ENCODE data around the gene C7. TPM values are rescaled to one million over a fixed set of nuclear protein-coding genes. Genes with fewer than 3 reads are reported as not detected.

Gene C7
- total and polyA plus RNA-seq, 2 experiments from 2014 or later: 0.05 to 0.07 TPM

DNA sequence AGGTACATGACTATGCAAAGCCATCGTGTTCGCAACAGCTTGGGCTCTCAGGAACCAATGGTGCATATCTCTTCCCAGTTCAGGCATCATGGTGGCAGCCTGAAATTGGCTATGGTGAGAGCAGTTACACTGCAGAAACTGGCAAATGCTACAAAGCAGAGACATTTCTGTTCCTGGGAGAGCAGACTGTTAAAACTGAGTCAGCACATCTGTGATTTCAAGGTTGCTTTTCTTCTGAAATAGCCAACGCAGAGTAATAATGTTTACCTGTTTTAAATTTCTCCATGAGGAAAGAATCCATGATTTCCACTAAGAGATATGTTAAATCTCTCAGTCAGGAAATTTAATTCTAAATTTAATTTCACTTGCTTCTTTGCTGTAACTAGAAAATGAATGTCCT, 47.8 kb downstream of the C7 start:
- H3K36me3 Mint-ChIP-seq (ENCODE audit: low read depth): 0 out of 3 replicates have a peak, but pooled peaks cover 9% of the 10 kb centered on the region
- DNase-seq (ENCODE audit: low spot score) (no peak), ATAC-seq (no peak)
- H3K27me3 Mint-ChIP-seq (ENCODE audit: insufficient read depth, low read depth, poor library complexity): no peaks in the 10 kb centered on the region
- Histone ChIP-seq H3K27me3 (ENCODE audit: insufficient read depth) (no peaks in the 10 kb centered on the region), H4K20me1 (replicated peaks; ENCODE audit: insufficient read depth) (no peaks in the 10 kb centered on the region), H3K9me2 (ENCODE audit: insufficient read depth) (no peaks in the 10 kb centered on the region), H3K4me3 (no peak overlapping the region), H3K4me2 (no peak overlapping the region), H3K27ac (ENCODE audit: low read depth) (no peak overlapping the region), H3K79me2 (replicated peaks; ENCODE audit: insufficient read depth) (no peaks in the 10 kb centered on the region), H2AFZ (no peak overlapping the region), H3K4me1 (ENCODE audit: insufficient read depth) (no peaks in the 10 kb centered on the region), H3K36me3 (ENCODE audit: insufficient read depth) (no peaks in the 10 kb centered on the region), H3F3A (replicated peaks; ENCODE audit: low read depth) (no peaks in the 10 kb centered on the region)
- TF ChIP-seq EZH2 (IDR thresholded peaks at IDR 0.05; ENCODE audit: low read depth, unreplicated experiment): no peak
- TF ChIP-seq, protein P1, sequence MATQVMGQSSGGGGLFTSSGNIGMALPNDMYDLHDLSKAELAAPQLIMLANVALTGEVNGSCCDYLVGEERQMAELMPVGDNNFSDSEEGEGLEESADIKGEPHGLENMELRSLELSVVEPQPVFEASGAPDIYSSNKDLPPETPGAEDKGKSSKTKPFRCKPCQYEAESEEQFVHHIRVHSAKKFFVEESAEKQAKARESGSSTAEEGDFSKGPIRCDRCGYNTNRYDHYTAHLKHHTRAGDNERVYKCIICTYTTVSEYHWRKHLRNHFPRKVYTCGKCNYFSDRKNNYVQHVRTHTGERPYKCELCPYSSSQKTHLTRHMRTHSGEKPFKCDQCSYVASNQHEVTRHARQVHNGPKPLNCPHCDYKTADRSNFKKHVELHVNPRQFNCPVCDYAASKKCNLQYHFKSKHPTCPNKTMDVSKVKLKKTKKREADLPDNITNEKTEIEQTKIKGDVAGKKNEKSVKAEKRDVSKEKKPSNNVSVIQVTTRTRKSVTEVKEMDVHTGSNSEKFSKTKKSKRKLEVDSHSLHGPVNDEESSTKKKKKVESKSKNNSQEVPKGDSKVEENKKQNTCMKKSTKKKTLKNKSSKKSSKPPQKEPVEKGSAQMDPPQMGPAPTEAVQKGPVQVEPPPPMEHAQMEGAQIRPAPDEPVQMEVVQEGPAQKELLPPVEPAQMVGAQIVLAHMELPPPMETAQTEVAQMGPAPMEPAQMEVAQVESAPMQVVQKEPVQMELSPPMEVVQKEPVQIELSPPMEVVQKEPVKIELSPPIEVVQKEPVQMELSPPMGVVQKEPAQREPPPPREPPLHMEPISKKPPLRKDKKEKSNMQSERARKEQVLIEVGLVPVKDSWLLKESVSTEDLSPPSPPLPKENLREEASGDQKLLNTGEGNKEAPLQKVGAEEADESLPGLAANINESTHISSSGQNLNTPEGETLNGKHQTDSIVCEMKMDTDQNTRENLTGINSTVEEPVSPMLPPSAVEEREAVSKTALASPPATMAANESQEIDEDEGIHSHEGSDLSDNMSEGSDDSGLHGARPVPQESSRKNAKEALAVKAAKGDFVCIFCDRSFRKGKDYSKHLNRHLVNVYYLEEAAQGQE (IDR thresholded peaks at IDR 0.05; ENCODE audit: unreplicated experiment): no peak
- no peak for TF ChIP-seq EZH2phosphoT487 (IDR thresholded peaks at IDR 0.05; ENCODE audit: unreplicated experiment)
- no peak for TF ChIP-seq NANOG (IDR thresholded peaks at IDR 0.05; ENCODE audit: borderline replicate concordance)
- no peak for TF ChIP-seq ZNF114 (CRISPR knock-in tag; IDR thresholded peaks at IDR 0.05)
- peaks cover 18% of the 10 kb centered on the region for H3K9me3 Mint-ChIP-seq
- peaks cover 4% of the 10 kb centered on the region; the same call in 1 of the 3 replicates for H3K4me1 Mint-ChIP-seq
- no peak overlapping the region for H3K27ac Mint-ChIP-seq
- H3K4me3 Mint-ChIP-seq: no peak overlapping the region

DNA sequence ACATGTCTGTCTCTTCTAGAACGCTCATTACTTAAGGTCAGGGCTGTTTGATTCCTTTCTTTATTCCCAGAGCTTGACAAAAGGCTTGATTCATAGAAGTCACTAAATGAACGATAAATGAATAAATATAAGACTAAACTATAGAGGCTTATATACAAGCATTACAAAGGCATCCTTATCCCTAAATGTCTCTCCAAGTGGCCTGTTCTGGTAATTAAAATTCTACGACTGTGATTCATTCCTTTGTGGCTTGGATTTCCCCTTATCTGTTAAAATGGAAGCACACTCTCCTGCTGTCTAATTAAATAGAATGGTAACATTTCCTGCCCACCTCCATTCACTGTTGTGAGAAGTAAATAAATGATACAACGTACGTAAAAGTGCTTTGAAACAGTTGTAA, 49.5 kb downstream of the C7 start:
- peaks cover 13% of the 10 kb centered on the region for H3K9me3 Mint-ChIP-seq
- no peaks in the 10 kb centered on the region for H3K4me1 ChIP-seq (ENCODE audit: insufficient read depth)
- H3F3A ChIP-seq (replicated peaks; ENCODE audit: low read depth): no peaks in the 10 kb centered on the region
- no peaks in the 10 kb centered on the region for H3K27me3 ChIP-seq (ENCODE audit: insufficient read depth)
- no peaks in the 10 kb centered on the region for H3K79me2 ChIP-seq (replicated peaks; ENCODE audit: insufficient read depth)
- DNase-seq (ENCODE audit: low spot score): no peak
- H3K27ac Mint-ChIP-seq: no peak overlapping the region
- ATAC-seq: no peak
- H3K27me3 Mint-ChIP-seq (ENCODE audit: insufficient read depth, low read depth, poor library complexity): no peaks in the 10 kb centered on the region
- no peaks in the 10 kb centered on the region for H4K20me1 ChIP-seq (replicated peaks; ENCODE audit: insufficient read depth)
- H3K4me3 Mint-ChIP-seq: no peak overlapping the region
- H3K9me2 ChIP-seq (ENCODE audit: insufficient read depth): no peaks in the 10 kb centered on the region
- no peak overlapping the region for H3K27ac ChIP-seq (ENCODE audit: low read depth)
- 0 out of 3 replicates have a peak, but pooled peaks cover 9% of the 10 kb centered on the region for H3K36me3 Mint-ChIP-seq (ENCODE audit: low read depth)
- H3K4me3 ChIP-seq: no peak overlapping the region
- H3K4me1 Mint-ChIP-seq: peaks cover 4% of the 10 kb centered on the region; the same call in 1 of the 3 replicates
- H3K36me3 ChIP-seq (ENCODE audit: insufficient read depth): no peaks in the 10 kb centered on the region
- H2AFZ ChIP-seq: no peak overlapping the region
- H3K4me2 ChIP-seq: no peak overlapping the region
- TF ChIP-seq EZH2 (IDR thresholded peaks at IDR 0.05; ENCODE audit: low read depth, unreplicated experiment) (no peak), JUNB (IDR thresholded peaks at IDR 0.05; ENCODE audit: unreplicated experiment) (no peak), ZNF331 (CRISPR knock-in tag; IDR thresholded peaks at IDR 0.05; ENCODE audit: low read depth) (no peak), STAT1 (IDR thresholded peaks at IDR 0.05; ENCODE audit: unreplicated experiment) (no peak), EZH2phosphoT487 (IDR thresholded peaks at IDR 0.05; ENCODE audit: unreplicated experiment) (no peak), ZNF114 (CRISPR knock-in tag; IDR thresholded peaks at IDR 0.05) (no peak), POLR2AphosphoS5 (IDR thresholded peaks at IDR 0.05; ENCODE audit: low read depth) (no peak), CREB1 (CRISPR knock-in tag; IDR thresholded peaks at IDR 0.05; ENCODE audit: low read depth) (no peak), NANOG (IDR thresholded peaks at IDR 0.05; ENCODE audit: borderline replicate concordance) (no peak)
- TF ChIP-seq, protein P2, sequence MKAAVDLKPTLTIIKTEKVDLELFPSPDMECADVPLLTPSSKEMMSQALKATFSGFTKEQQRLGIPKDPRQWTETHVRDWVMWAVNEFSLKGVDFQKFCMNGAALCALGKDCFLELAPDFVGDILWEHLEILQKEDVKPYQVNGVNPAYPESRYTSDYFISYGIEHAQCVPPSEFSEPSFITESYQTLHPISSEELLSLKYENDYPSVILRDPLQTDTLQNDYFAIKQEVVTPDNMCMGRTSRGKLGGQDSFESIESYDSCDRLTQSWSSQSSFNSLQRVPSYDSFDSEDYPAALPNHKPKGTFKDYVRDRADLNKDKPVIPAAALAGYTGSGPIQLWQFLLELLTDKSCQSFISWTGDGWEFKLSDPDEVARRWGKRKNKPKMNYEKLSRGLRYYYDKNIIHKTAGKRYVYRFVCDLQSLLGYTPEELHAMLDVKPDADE (IDR thresholded peaks at IDR 0.05): no peak
- TF ChIP-seq, protein P3, sequence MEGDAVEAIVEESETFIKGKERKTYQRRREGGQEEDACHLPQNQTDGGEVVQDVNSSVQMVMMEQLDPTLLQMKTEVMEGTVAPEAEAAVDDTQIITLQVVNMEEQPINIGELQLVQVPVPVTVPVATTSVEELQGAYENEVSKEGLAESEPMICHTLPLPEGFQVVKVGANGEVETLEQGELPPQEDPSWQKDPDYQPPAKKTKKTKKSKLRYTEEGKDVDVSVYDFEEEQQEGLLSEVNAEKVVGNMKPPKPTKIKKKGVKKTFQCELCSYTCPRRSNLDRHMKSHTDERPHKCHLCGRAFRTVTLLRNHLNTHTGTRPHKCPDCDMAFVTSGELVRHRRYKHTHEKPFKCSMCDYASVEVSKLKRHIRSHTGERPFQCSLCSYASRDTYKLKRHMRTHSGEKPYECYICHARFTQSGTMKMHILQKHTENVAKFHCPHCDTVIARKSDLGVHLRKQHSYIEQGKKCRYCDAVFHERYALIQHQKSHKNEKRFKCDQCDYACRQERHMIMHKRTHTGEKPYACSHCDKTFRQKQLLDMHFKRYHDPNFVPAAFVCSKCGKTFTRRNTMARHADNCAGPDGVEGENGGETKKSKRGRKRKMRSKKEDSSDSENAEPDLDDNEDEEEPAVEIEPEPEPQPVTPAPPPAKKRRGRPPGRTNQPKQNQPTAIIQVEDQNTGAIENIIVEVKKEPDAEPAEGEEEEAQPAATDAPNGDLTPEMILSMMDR (conservative IDR thresholded peaks at IDR 0.05; ENCODE audit: low read depth in 2 of 2): no peak

Measured in GM23338 (cell line).